Kasumi-1 (cell line): ENCODE data around the gene CTBP2.
"Not testable (repeated sequence)": the region's sequence is repeated elsewhere in the genome, so short reads cannot be mapped to it uniquely, and the experiment has no call there.

Source experiments
- DNase-seq, 2 experiments: peaks; one replicate each; lab custom pipeline; 2025; lab: John Stamatoyannopoulos, UW

CTBP2 gene

GRCh38 chr10:125186431-125187170 lies 26.2 kb upstream of the CTBP2 start:
- DNase-seq: no peak

GRCh38 chr10:125179107-125179506 lies 18.7 kb upstream of the CTBP2 start:
- DNase-seq: not testable (repeated sequence)

- no peak for DNase-seq
These were observed 17.6 kb upstream of the CTBP2 start for GRCh38 chr10:125177641-125178640.

- no peak for DNase-seq
These were observed 15.4 kb upstream of the CTBP2 start for GRCh38 chr10:125175807-125176206.

- no peak for DNase-seq
These were observed 14.0 kb upstream of the CTBP2 start for GRCh38 chr10:125174360-125174759.

GRCh38 chr10:125172694-125173093 lies 12.3 kb upstream of the CTBP2 start:
- DNase-seq: no peak

- no peak for DNase-seq
These were observed 11.3 kb upstream of the CTBP2 start for GRCh38 chr10:125171402-125172306.

GRCh38 chr10:125169915-125170314 lies 9.6 kb upstream of the CTBP2 start:
- no peak for DNase-seq

- no peak for DNase-seq
These were observed 8.9 kb upstream of the CTBP2 start for GRCh38 chr10:125169279-125169678.

- DNase-seq: no peak
These were observed 6.3 kb upstream of the CTBP2 start for GRCh38 chr10:125166658-125167057.

- DNase-seq: no peak
These were observed 5.5 kb upstream of the CTBP2 start for GRCh38 chr10:125165584-125166573.

- DNase-seq: no peak
These were observed 4.1 kb upstream of the CTBP2 start for GRCh38 chr10:125164421-125164820.

- DNase-seq: no peak
These were observed 3.4 kb upstream of the CTBP2 start for GRCh38 chr10:125163803-125164202.

- not testable (repeated sequence) for DNase-seq
These were observed 2.9 kb upstream of the CTBP2 start for GRCh38 chr10:125163312-125163711.

GRCh38 chr10:125162120-125162931 lies 2.0 kb upstream of the CTBP2 start:
- DNase-seq: no peak

- no peak for DNase-seq
These were observed 1.4 kb upstream of the CTBP2 start for GRCh38 chr10:125161707-125162119.

GRCh38 chr10:125160856-125161706 lies 718 bp upstream of the CTBP2 start:
- DNase-seq: peak; percentile 96 to 98

GRCh38 chr10:125159486-125159931 lies 854 bp downstream of the CTBP2 start:
- peak in 1 of 2 experiments; percentile 28 for DNase-seq
